BLaER1 (cell line): Measurements from ENCODE around the gene TMEM237.

Source experiments
- H3K27ac ChIP-seq: shearing (Covaris generic); formaldehyde crosslinking; 2 replicates; pipeline ENCODE4 v1.8.1; 2022
- H3K27me3 ChIP-seq: shearing (Covaris generic); formaldehyde crosslinking; 2 replicates; pipeline ENCODE4 v1.8.1; 2022
- H3K36me3 ChIP-seq: shearing (Covaris generic); formaldehyde crosslinking; 2 replicates; pipeline ENCODE4 v1.8.1; 2022
- H3K4me1 ChIP-seq: shearing (Covaris generic); formaldehyde crosslinking; 2 replicates; pipeline ENCODE4 v1.8.1; 2022
- H3K4me2 ChIP-seq: shearing (Covaris generic); formaldehyde crosslinking; 2 replicates; pipeline ENCODE4 v1.8.1; 2022
- H3K4me3 ChIP-seq: shearing (Covaris generic); formaldehyde crosslinking; 2 replicates; pipeline ENCODE4 v1.8.1; 2022
- H3K9ac ChIP-seq: shearing (Covaris generic); formaldehyde crosslinking; 2 replicates; pipeline ENCODE4 v1.8.1; 2022
- H3K9me3 ChIP-seq: shearing (Covaris generic); formaldehyde crosslinking; 2 replicates; pipeline ENCODE4 v1.8.1; 2022
- H4K20me1 ChIP-seq: shearing (Covaris generic); formaldehyde crosslinking; 2 replicates; pipeline ENCODE4 v1.8.1; 2022
- Cebpa-rat ChIP-seq: shearing (Covaris generic); IDR thresholded peaks from 2 replicates; pipeline ENCODE4 v1.8.1; 2022

Gene TMEM237

GRCh38 chr2:201572846-201573508 is 70.3 kb downstream of the TMEM237 start:
- Histone ChIP-seq H3K4me3 (no peak overlapping the region), H3K36me3 (no peaks in the 10 kb centered on the region), H3K4me2 (no peak overlapping the region), H3K27ac (no peak overlapping the region), H3K4me1 (no peaks in the 10 kb centered on the region), H3K27me3 (no peaks in the 10 kb centered on the region), H3K9ac (no peak overlapping the region), H4K20me1 (no peaks in the 10 kb centered on the region), H3K9me3 (no peaks in the 10 kb centered on the region)
- no peak for TF ChIP-seq Cebpa-rat
